ENCODE data around the gene WFDC5. TPM values are rescaled to one million over a fixed set of nuclear protein-coding genes. Genes with fewer than 3 reads are reported as not detected.

Gene WFDC5
- total RNA-seq, 1 donor from 2014 or later = not detected

- Mint-ChIP-seq H3K27me3 (ENCODE audit: low read depth) (peaks cover 44% of the 10 kb centered on the region), H3K9me3 (peaks cover 13% of the 10 kb centered on the region), H3K36me3 (no peaks in the 10 kb centered on the region), H3K27ac (no peak overlapping the region), H3K4me1 (no peaks in the 10 kb centered on the region), H3K4me3 (no peak overlapping the region)
- no peak for TF ChIP-seq CTCF (IDR thresholded peaks at IDR 0.05; ENCODE audit: unreplicated experiment)
- DNase-seq (ENCODE audit: low spot score in 2 of 2, unreplicated experiment in 2 of 2) = no peak
Measured at GRCh38 chr20:45119556-45120266, 4.7 kb upstream of the WFDC5 start.

GRCh38 chr20:45118028-45118427 lies 3.1 kb upstream of the WFDC5 start:
- Mint-ChIP-seq H3K27ac (no peak overlapping the region), H3K4me3 (no peak overlapping the region), H3K4me1 (no peaks in the 10 kb centered on the region), H3K27me3 (ENCODE audit: low read depth) (peaks cover 37% of the 10 kb centered on the region), H3K36me3 (no peaks in the 10 kb centered on the region), H3K9me3 (peaks cover 13% of the 10 kb centered on the region)
- no peak for TF ChIP-seq CTCF (IDR thresholded peaks at IDR 0.05; ENCODE audit: unreplicated experiment)
- no peak for DNase-seq (ENCODE audit: low spot score in 2 of 2, unreplicated experiment in 2 of 2)

GRCh38 chr20:45117581-45117980 lies 2.6 kb upstream of the WFDC5 start:
- Mint-ChIP-seq H3K27ac (no peak overlapping the region), H3K36me3 (no peaks in the 10 kb centered on the region), H3K4me1 (no peaks in the 10 kb centered on the region), H3K4me3 (no peak overlapping the region), H3K27me3 (ENCODE audit: low read depth) (peaks cover 37% of the 10 kb centered on the region), H3K9me3 (peaks cover 13% of the 10 kb centered on the region)
- no peak for DNase-seq (ENCODE audit: low spot score in 2 of 2, unreplicated experiment in 2 of 2)
- no peak for TF ChIP-seq CTCF (IDR thresholded peaks at IDR 0.05; ENCODE audit: unreplicated experiment)

- DNase-seq (ENCODE audit: low spot score in 2 of 2, unreplicated experiment in 2 of 2) = no peak
- H3K27me3 Mint-ChIP-seq (ENCODE audit: low read depth) = peaks cover 27% of the 10 kb centered on the region
- no peaks in the 10 kb centered on the region for H3K36me3 Mint-ChIP-seq
- no peak overlapping the region for H3K4me3 Mint-ChIP-seq
- H3K4me1 Mint-ChIP-seq = no peaks in the 10 kb centered on the region
- no peak overlapping the region for H3K27ac Mint-ChIP-seq
- no peak for TF ChIP-seq CTCF (IDR thresholded peaks at IDR 0.05; ENCODE audit: unreplicated experiment)
- H3K9me3 Mint-ChIP-seq = peaks cover 8% of the 10 kb centered on the region
Measured at GRCh38 chr20:45115829-45116228, 855 bp upstream of the WFDC5 start.

GRCh38 chr20:45115386-45115774 lies 406 bp upstream of the WFDC5 start:
- no peaks in the 10 kb centered on the region for H3K4me1 Mint-ChIP-seq
- H3K9me3 Mint-ChIP-seq = peaks cover 3% of the 10 kb centered on the region
- TF ChIP-seq CTCF (IDR thresholded peaks at IDR 0.05; ENCODE audit: unreplicated experiment) = no peak
- H3K27ac Mint-ChIP-seq = no peak overlapping the region
- H3K27me3 Mint-ChIP-seq (ENCODE audit: low read depth) = peaks cover 24% of the 10 kb centered on the region
- DNase-seq (ENCODE audit: low spot score in 2 of 2, unreplicated experiment in 2 of 2) = no peak
- H3K4me3 Mint-ChIP-seq = no peak overlapping the region
- H3K36me3 Mint-ChIP-seq = no peaks in the 10 kb centered on the region

Measured in mesothelial cell of epicardium (in vitro differentiated cells).